Airway epithelial cell (primary cell): ENCODE results near the gene PLEKHH2. TPM values are rescaled to one million over a fixed set of nuclear protein-coding genes. Genes with fewer than 3 reads are reported as not detected.

Source experiments
- total RNA-seq: library from RNA; depleted of rRNA; stranded (reverse); fragments of >200 nt; gene quantifications from 2 replicates; pipeline ENCODE4 v1.2.3, GENCODE V29; 2015

PLEKHH2 gene
- 1.1 and 2.5 TPM in 2 replicates for total RNA-seq

GRCh38 chr2:43637030-43637803 is at the start of gene PLEKHH2:
Gene PLEKHH2, plus strand, starts transcription at chr2:43637260. Its CDS starts 7,414 bp downstream, at chr2:43644674.

GRCh38 chr2:43595603-43596412 is 41.3 kb upstream of the PLEKHH2 start, which contains the start of gene THADA:
Gene THADA, minus strand, starts transcription at chr2:43596038. Its CDS starts 3,646 bp downstream, at chr2:43592392.

GRCh38 chr2:43676322-43677050 is 39.4 kb downstream of the PLEKHH2 start, which contains the start of gene C1GALT1C1L:
Gene C1GALT1C1L, minus strand, starts transcription at chr2:43676429. Its CDS starts 107 bp downstream, at chr2:43676322.

GRCh38 chr2:43773876-43774613 is 137.0 kb downstream of the PLEKHH2 start, which contains the start of gene DYNC2LI1:
Gene DYNC2LI1, plus strand, starts transcription at chr2:43774039. Its CDS starts 100 bp downstream, at chr2:43774139.

Other genes starting within 250 kb of the PLEKHH2 start
- 13.7 and 20.9 TPM in 2 replicates for gene THADA, start 41.2 kb upstream of the PLEKHH2 start, total RNA-seq
- 0.21 and 2.2 TPM in 2 replicates for gene C1GALT1C1L, start 39.2 kb downstream of the PLEKHH2 start, total RNA-seq
- gene DYNC2LI1, start 136.8 kb downstream of the PLEKHH2 start, total RNA-seq, result 14.1 and 20.6 TPM in 2 replicates
- not detected in 2 replicates for gene ABCG5, start 201.6 kb downstream of the PLEKHH2 start, total RNA-seq
- not detected in 2 replicates for gene ABCG8, start 201.7 kb downstream of the PLEKHH2 start, total RNA-seq